H1 (cell line): ENCODE measurements around the gene NAV3. TPM values are rescaled to one million over a fixed set of nuclear protein-coding genes. Genes with fewer than 3 reads are reported as not detected.

Source experiments
- CTCF ChIA-PET: fragments of 300-600 bp; sonication (Branson Sonifier 250); formaldehyde crosslinking; loops from one replicate; lab custom pipeline; 2021; ENCODE audit not compliant: partially characterized antibody; lab: Charles Lee
- POLR2A ChIA-PET: fragments of 300-600 bp; sonication (Branson Sonifier 250); formaldehyde crosslinking; loops from one replicate; lab custom pipeline; 2021; ENCODE audit warnings: inconsistent platforms; ENCODE audit not compliant: partially characterized antibody; lab: Charles Lee
- DNase-seq, 2 experiments: peaks; one replicate each; pipeline versions ENCODE4 v3.0.0 to v3.0.0-alpha.2; 2010 to 2022; ENCODE audit warnings: low spot score in 2 of 2, low read depth in 1 of 2, mixed read lengths in 1 of 2
- FAIRE-seq: peaks from 2 replicates; lab custom pipeline; 2011; peaks lifted over from hg19 to GRCh38; lab: Jason Lieb, UNC
- H2AFZ ChIP-seq: 2 replicates; pipeline ENCODE4 v1.8.1; 2012; ENCODE audit warnings: low read length, inconsistent platforms
- H2AK5ac ChIP-seq: 2 replicates; pipeline ENCODE4 v1.6.1; 2013; ENCODE audit warnings: low read depth, low read length
- H2BK120ac ChIP-seq: replicated peaks from 2 replicates; pipeline ENCODE3; 2013; ENCODE audit warnings: low read depth, low read length, inconsistent platforms
- H2BK12ac ChIP-seq: 2 replicates; pipeline ENCODE4 v1.6.1; 2013; ENCODE audit warnings: low read depth, low read length
- H2BK15ac ChIP-seq: 2 replicates; pipeline ENCODE4 v1.6.1; 2013; ENCODE audit warnings: low read length
- H2BK20ac ChIP-seq: 2 replicates; pipeline ENCODE4 v1.6.1; 2013; ENCODE audit warnings: low read length
- H2BK5ac ChIP-seq: 2 replicates; pipeline ENCODE4 v1.6.1; 2013; ENCODE audit warnings: low read depth, low read length
- H3K14ac ChIP-seq: 2 replicates; pipeline ENCODE4 v1.6.1; 2013; ENCODE audit warnings: inconsistent platforms; ENCODE audit not compliant: insufficient read length
- H3K18ac ChIP-seq: 2 replicates; pipeline ENCODE4 v1.6.1; 2013; ENCODE audit warnings: low read length; ENCODE audit errors: extremely low read depth
- H3K23ac ChIP-seq: 2 replicates; pipeline ENCODE4 v1.6.1; 2013; ENCODE audit warnings: inconsistent platforms; ENCODE audit not compliant: insufficient read length
- H3K23me2 ChIP-seq: 2 replicates; pipeline ENCODE4 v1.6.1; 2013; ENCODE audit warnings: low read depth, low read length
- H3K27ac ChIP-seq: 2 replicates; pipeline ENCODE4 v1.6.1; 2011; ENCODE audit warnings: low read depth, low read length, inconsistent platforms
- H3K27me3 ChIP-seq, 4 experiments: replicated peaks in 1 of 4; 1 replicate in 1 of 4; 2 replicates in 3 of 4; pipeline versions ENCODE4 v1.6.1 to v1.8.1; 2011 to 2013; ENCODE audit warnings: low read length in 3 of 4, mild to moderate bottlenecking in 3 of 4, inconsistent platforms in 2 of 4, mixed read lengths in 2 of 4, moderate library complexity in 1 of 4; ENCODE audit not compliant: control insufficient read depth in 3 of 4, insufficient read depth in 3 of 4; ENCODE audit errors: extremely low read depth in 1 of 4
- H3K36me3 ChIP-seq, 4 experiments: 2 replicates each; pipeline versions ENCODE4 v1.6.1 to v1.8.1; 2011 to 2013; ENCODE audit warnings: mild to moderate bottlenecking in 4 of 4, low read length in 3 of 4, moderate library complexity in 2 of 4, control low read depth in 1 of 4, inconsistent platforms in 1 of 4; ENCODE audit not compliant: insufficient read depth in 4 of 4, control insufficient read depth in 2 of 4
- H3K4ac ChIP-seq: replicated peaks from 2 replicates; pipeline ENCODE3; 2013; ENCODE audit warnings: low read length, low read depth, mixed read lengths, inconsistent platforms; ENCODE audit not compliant: insufficient read length
- H3K4me1 ChIP-seq, 4 experiments: replicated peaks in 1 of 4; 1 replicate in 1 of 4; 2 replicates in 3 of 4; pipeline versions ENCODE4 v1.6.1 to v1.8.1; 2011 to 2013; ENCODE audit warnings: low read length in 3 of 4, inconsistent platforms in 2 of 4, mixed read lengths in 1 of 4; ENCODE audit not compliant: insufficient read depth in 4 of 4, control insufficient read depth in 3 of 4
- H3K4me2 ChIP-seq, 2 experiments: 2 replicates each; pipeline versions ENCODE4 v1.6.1 to v1.8.1; 2011 to 2013; ENCODE audit warnings: low read depth in 2 of 2, low read length in 2 of 2, control low read depth in 1 of 2, inconsistent platforms in 1 of 2, mild to moderate bottlenecking in 1 of 2; ENCODE audit not compliant: insufficient read depth in 1 of 2
- H3K4me3 ChIP-seq, 4 experiments: fragments of 200-600, 300-600 bp in 1 of 4; sonication (generic), shearing (Covaris generic), sonication (Bioruptor Twin) in 1 of 4; 2 replicates each; pipeline versions ENCODE4 v1.5.1 to v1.8.1; 2011 to 2016; ENCODE audit warnings: low read length in 4 of 4, low read depth in 3 of 4, control low read depth in 2 of 4, inconsistent platforms in 2 of 4, mild to moderate bottlenecking in 2 of 4, mixed read lengths in 1 of 4, moderate library complexity in 1 of 4; ENCODE audit not compliant: insufficient read depth in 2 of 4; ENCODE audit errors: extremely low read depth in 1 of 4
- H3K56ac ChIP-seq: replicated peaks from 2 replicates; pipeline ENCODE3; 2013; ENCODE audit warnings: low read depth, mild to moderate bottlenecking, mixed read lengths, low read length, inconsistent platforms; ENCODE audit not compliant: insufficient read length
- H3K79me1 ChIP-seq: 2 replicates; pipeline ENCODE4 v1.6.1; 2013; ENCODE audit warnings: low read depth, low read length, control low read depth
- H3K79me2 ChIP-seq, 2 experiments: 2 replicates each; pipeline versions ENCODE4 v1.6.1 to v1.8.1; 2012 to 2013; ENCODE audit warnings: low read length in 2 of 2, mild to moderate bottlenecking in 2 of 2, inconsistent platforms in 1 of 2; ENCODE audit not compliant: insufficient read depth in 2 of 2, control insufficient read depth in 1 of 2
- H3K9ac ChIP-seq, 4 experiments: replicated peaks in 1 of 4; 1 replicate in 1 of 4; 2 replicates in 3 of 4; pipeline versions ENCODE4 v1.6.1 to v1.8.1; 2011 to 2013; ENCODE audit warnings: low read depth in 3 of 4, low read length in 3 of 4, control low read depth in 2 of 4, mild to moderate bottlenecking in 2 of 4, moderate library complexity in 2 of 4, inconsistent platforms in 1 of 4; ENCODE audit errors: extremely low read depth in 1 of 4
- H3K9me3 ChIP-seq, 2 experiments: 2 replicates each; pipeline versions ENCODE4 v1.6.1 to v1.8.1; 2012 to 2013; ENCODE audit warnings: mild to moderate bottlenecking in 2 of 2, moderate library complexity in 2 of 2, control low read depth in 1 of 2, inconsistent platforms in 1 of 2, low read depth in 1 of 2, low read length in 1 of 2, mixed read lengths in 1 of 2; ENCODE audit not compliant: insufficient read depth in 2 of 2
- H4K20me1 ChIP-seq, 2 experiments: replicated peaks in 1 of 2; 2 replicates each; pipeline versions ENCODE3 to v1.8.1; 2011 to 2013; ENCODE audit warnings: inconsistent platforms in 2 of 2, low read length in 2 of 2, mild to moderate bottlenecking in 1 of 2; ENCODE audit not compliant: insufficient read depth in 2 of 2, control insufficient read depth in 1 of 2
- H4K5ac ChIP-seq: 2 replicates; pipeline ENCODE4 v1.6.1; 2013; ENCODE audit warnings: low read length, low read depth, mixed read lengths, inconsistent platforms; ENCODE audit not compliant: insufficient read length
- H4K8ac ChIP-seq: 2 replicates; pipeline ENCODE4 v1.8.0; 2013; ENCODE audit warnings: mild to moderate bottlenecking, moderate library complexity, low read length, inconsistent platforms; ENCODE audit not compliant: insufficient read depth; ENCODE audit errors: extremely low read depth
- H4K91ac ChIP-seq: replicated peaks from 2 replicates; pipeline ENCODE3; 2013; ENCODE audit warnings: low read length, mixed read lengths, inconsistent platforms; ENCODE audit not compliant: insufficient read length
- CTCF ChIP-seq, 3 experiments: IDR thresholded peaks; 1 replicate in 2 of 3; 2 replicates in 1 of 3; pipeline versions ENCODE4 v1.5.1 to v1.6.1; 2011; ENCODE audit warnings: low read length in 3 of 3, mild to moderate bottlenecking in 3 of 3, inconsistent platforms in 2 of 3, low read depth in 1 of 3, moderate library complexity in 1 of 3; ENCODE audit not compliant: insufficient read depth in 1 of 3; ENCODE audit errors: control extremely low read depth in 1 of 3
- RFX5 ChIP-seq: IDR thresholded peaks from 2 replicates; pipeline ENCODE4 v1.6.1; 2011; ENCODE audit warnings: low read depth, low read length, improper control_type of control experiment, borderline replicate concordance
- RNF2 ChIP-seq: fragments of 200-900, 300-1000 bp; sonication (generic); IDR thresholded peaks from 2 replicates; pipeline ENCODE4 v1.7.1; 2016; ENCODE audit warnings: borderline replicate concordance, low read depth, mild to moderate bottlenecking, antibody characterized with exemption, low read length; ENCODE audit not compliant: poor library complexity, severe bottlenecking; ENCODE audit errors: missing control alignments
- WGBS, 2 experiments: shearing (Covaris generic) in 1 of 2; methylation state at CpG; one replicate each; pipeline versions ENCODE4 v1.1.6 to v1.1.7; 2013 to 2015; ENCODE audit warnings: low lambda C conversion rate in 2 of 2, mixed read lengths in 2 of 2, inconsistent platforms in 1 of 2, low coverage in 1 of 2, missing lambda C conversion rate in 1 of 2; ENCODE audit not compliant: insufficient replicate concordance in 2 of 2, insufficient coverage in 1 of 2, insufficient read length in 1 of 2; ENCODE audit errors: extremely low coverage in 1 of 2, missing lambda C conversion rate in 1 of 2; 5-methylcytosine and 5-hydroxymethylcytosine counted together
- polyA plus RNA-seq, 7 experiments: library from polyadenylated mRNA; depleted of rRNA in 3 of 7; stranded (reverse) in 5 of 7; unstranded in 2 of 7; fragments of >200 nt in 5 of 7; fragments of 200-250 nt in 2 of 7; gene quantifications; 1 replicate in 5 of 7; 2 replicates in 1 of 7; 4 replicates in 1 of 7; pipeline versions ENCODE4 v1.2.1 to v1.2.3, GENCODE V29; 2011 to 2013; ENCODE audit warnings: missing spikeins in 2 of 7, mixed read lengths in 2 of 7
- total RNA-seq: library from RNA; stranded (reverse); fragmentation: NEBNext Ultra II Directional; extraction: Animal tissue kit (Norgen Biotek cat#: 25700); gene quantifications from 2 replicates; pipeline ENCODE4 v1.2.1, GENCODE V29; 2021

The NAV3 gene
- total and polyA plus RNA-seq, 2 of the 8 experiments (the other 6 are each of a cell fraction or from before 2014, with no cell fraction given): 0.47 to 5.0 TPM

DNA sequence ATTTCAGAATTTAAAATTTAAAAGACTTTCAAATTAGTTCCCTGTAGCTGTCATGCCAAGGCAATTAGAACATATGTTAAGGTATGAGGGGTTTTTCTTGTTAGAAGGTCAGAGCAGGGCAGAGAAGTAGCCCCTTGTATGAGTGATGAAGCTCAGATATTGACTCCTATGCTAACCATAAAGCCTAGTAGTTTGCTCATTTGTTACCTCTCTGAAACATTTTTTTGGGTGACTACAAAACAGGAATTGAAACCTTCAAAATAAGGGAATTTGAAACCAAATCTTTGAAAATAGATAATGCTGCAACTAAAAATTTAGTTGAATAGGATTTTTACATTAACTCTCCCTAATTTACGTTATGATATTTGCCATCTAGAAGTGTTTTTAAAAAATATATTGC lies 333.5 kb downstream of the NAV3 start:
- Histone ChIP-seq H2AFZ (no peak overlapping the region), H2BK120ac (no peak overlapping the region), H4K5ac (no peak overlapping the region), H3K4me2 (no peak overlapping the region), H2BK12ac (no peak overlapping the region), H3K14ac (no peak overlapping the region), H3K79me1 (no peaks in the 10 kb centered on the region), H3K23me2 (no peaks in the 10 kb centered on the region), H3K27ac (no peak overlapping the region), H2AK5ac (no peak overlapping the region), H3K4me3 (no peak overlapping the region), H4K91ac (no peak overlapping the region), H3K23ac (no peak overlapping the region), H2BK5ac (no peak overlapping the region), H3K9me3 (no peaks in the 10 kb centered on the region), H4K8ac (no peak overlapping the region), H2BK20ac (no peak overlapping the region), H3K4ac (no peak overlapping the region), H3K9ac (no peak overlapping the region), H3K36me3 (no peaks in the 10 kb centered on the region), H3K56ac (no peak overlapping the region), H2BK15ac (no peak overlapping the region), H3K27me3 (no peaks in the 10 kb centered on the region), H3K4me1 (no peaks in the 10 kb centered on the region), H3K79me2 (no peaks in the 10 kb centered on the region), H3K18ac (no peak overlapping the region), H4K20me1 (no peaks in the 10 kb centered on the region)
- POLR2A ChIA-PET: no interaction called here
- CTCF ChIA-PET: interaction anchor here (1.0 to 1.3 kb wide), 2 partner anchors 17 to 18 kb away, joined by 3 to 4 read pairs; no protein-coding TSS in a partner anchor
- no peak for FAIRE-seq
- no peak for DNase-seq
- WGBS, 2 experiments: 89% methylated on average over 1 of the region's 1 CpG; no CpG with 5 or more reads in 1 of the 2 experiments
- TF ChIP-seq RNF2: no peak
- TF ChIP-seq RFX5: no peak
- TF ChIP-seq CTCF (IDR thresholded peaks at IDR 0.05; ENCODE audit: control extremely low read depth in 1 of 3, insufficient read depth in 1 of 3, low read depth in 1 of 3, low read length in 3 of 3): no peak
